Natural killer cell (primary cell): ENCODE data around the gene ATMIN. TPM values are rescaled to one million over a fixed set of nuclear protein-coding genes. Genes with fewer than 3 reads are reported as not detected.

Experiments
- ATAC-seq, 3 donors: fragments of 150-1000 bp in 2 of 3; fragments of 200-7000 bp in 1 of 3; cut with Tn5 transposase; 1 replicate in 1 of 3; 2 replicates in 2 of 3; pipeline ENCODE4 v1.10.0; 2021; ENCODE audit warnings: mild to moderate bottlenecking in 2 of 3, moderate library complexity in 2 of 3
- DNase-seq, 2 donors: peaks; one replicate each; pipeline versions ENCODE4 v3.0.0 to v3.0.0-alpha.2; 2013 to 2021; ENCODE audit warnings: mixed read lengths in 1 of 2
- H3K27ac ChIP-seq: one replicate; pipeline ENCODE4 v1.5.1; 2013; ENCODE audit warnings: mild to moderate bottlenecking, low read length
- H3K27me3 ChIP-seq: one replicate; pipeline ENCODE4 v1.6.1; 2013; ENCODE audit warnings: low read length; ENCODE audit not compliant: control insufficient read depth, insufficient read depth
- H3K36me3 ChIP-seq: one replicate; pipeline ENCODE4 v1.6.1; 2013; ENCODE audit warnings: low read length; ENCODE audit not compliant: control insufficient read depth, insufficient read depth
- H3K4me1 ChIP-seq: one replicate; pipeline ENCODE4 v1.6.1; 2013; ENCODE audit warnings: low read length; ENCODE audit not compliant: control insufficient read depth, insufficient read depth
- H3K4me3 ChIP-seq: one replicate; pipeline ENCODE4 v1.5.1; 2013; ENCODE audit warnings: low read length
- H3K9me3 ChIP-seq: one replicate; pipeline ENCODE4 v1.6.1; 2013; ENCODE audit warnings: low read length; ENCODE audit not compliant: control insufficient read depth, insufficient read depth
- H3K27ac Mint-ChIP-seq, 2 donors: one replicate each; pipeline ENCODE4 v1.8.0; 2022; ENCODE audit warnings: mild to moderate bottlenecking in 2 of 2, mixed read lengths in 2 of 2, moderate library complexity in 1 of 2
- H3K27me3 Mint-ChIP-seq, 2 donors: one replicate each; pipeline ENCODE4 v1.8.0; 2022; ENCODE audit warnings: low read depth in 2 of 2, mixed read lengths in 2 of 2
- H3K36me3 Mint-ChIP-seq: one replicate; pipeline ENCODE4 v1.8.0; 2022; ENCODE audit warnings: mixed read lengths
- H3K4me1 Mint-ChIP-seq, 2 donors: one replicate each; pipeline ENCODE4 v1.8.0; 2022; ENCODE audit warnings: mixed read lengths in 2 of 2
- H3K4me3 Mint-ChIP-seq: one replicate; pipeline ENCODE4 v1.8.0; 2022; ENCODE audit warnings: mild to moderate bottlenecking, moderate library complexity, mixed read lengths
- H3K9me3 Mint-ChIP-seq, 2 donors: one replicate each; pipeline ENCODE4 v1.8.0; 2022; ENCODE audit warnings: mixed read lengths in 2 of 2
- WGBS: methylation state at CpG from one replicate; pipeline ENCODE4 v1.1.7; 2013; ENCODE audit warnings: missing lambda C conversion rate; ENCODE audit not compliant: insufficient coverage; 5-methylcytosine and 5-hydroxymethylcytosine counted together
- intact Hi-C: fragments of 100-400 bp; cut with micrococcal nuclease; formaldehyde crosslinking; loops from one replicate; pipeline ENCODE4 v1.14.2; 2022
- total RNA-seq, 4 donors: library from RNA; stranded (reverse); fragments of 120-200 nt in 1 of 4; gene quantifications; one replicate each; pipeline versions ENCODE4 v1.2.3 to v1.2.4, GENCODE V29; 2013 to 2022
- TF ChIP-seq, protein P1 (sequence below): fragments of 200-600 bp; IDR thresholded peaks from one replicate; pipeline ENCODE4 v1.8.0; 2022; ENCODE audit warnings: antibody characterized with exemption

Gene ATMIN
- total RNA-seq, 3 donors from 2014 or later (not counting 1 experiment from before 2014, with no cell fraction given), result 35.3 to 51.8 (median 39.9) TPM

GRCh38 chr16:80989801-80990200, 45.8 kb upstream of the ATMIN start:
- Mint-ChIP-seq H3K27ac (peak overlapping the region in 1 of 2 donors; percentile 37), H3K4me3 (no peak overlapping the region), H3K27me3 (no peaks in the 10 kb centered on the region), H3K4me1 (peaks cover 12 to 19% of the 10 kb centered on the region in 2 donors), H3K9me3 (no peaks in the 10 kb centered on the region), H3K36me3 (peaks cover 6% of the 10 kb centered on the region)
- Histone ChIP-seq H3K4me3 (no peak overlapping the region), H3K4me1 (no peaks in the 10 kb centered on the region), H3K36me3 (peaks cover 8% of the 10 kb centered on the region), H3K27ac (no peak overlapping the region), H3K9me3 (no peaks in the 10 kb centered on the region), H3K27me3 (no peaks in the 10 kb centered on the region)
- no peak for DNase-seq
- 75% methylated on average over 1 of the region's 2 CpGs for WGBS
- TF ChIP-seq, protein P1, sequence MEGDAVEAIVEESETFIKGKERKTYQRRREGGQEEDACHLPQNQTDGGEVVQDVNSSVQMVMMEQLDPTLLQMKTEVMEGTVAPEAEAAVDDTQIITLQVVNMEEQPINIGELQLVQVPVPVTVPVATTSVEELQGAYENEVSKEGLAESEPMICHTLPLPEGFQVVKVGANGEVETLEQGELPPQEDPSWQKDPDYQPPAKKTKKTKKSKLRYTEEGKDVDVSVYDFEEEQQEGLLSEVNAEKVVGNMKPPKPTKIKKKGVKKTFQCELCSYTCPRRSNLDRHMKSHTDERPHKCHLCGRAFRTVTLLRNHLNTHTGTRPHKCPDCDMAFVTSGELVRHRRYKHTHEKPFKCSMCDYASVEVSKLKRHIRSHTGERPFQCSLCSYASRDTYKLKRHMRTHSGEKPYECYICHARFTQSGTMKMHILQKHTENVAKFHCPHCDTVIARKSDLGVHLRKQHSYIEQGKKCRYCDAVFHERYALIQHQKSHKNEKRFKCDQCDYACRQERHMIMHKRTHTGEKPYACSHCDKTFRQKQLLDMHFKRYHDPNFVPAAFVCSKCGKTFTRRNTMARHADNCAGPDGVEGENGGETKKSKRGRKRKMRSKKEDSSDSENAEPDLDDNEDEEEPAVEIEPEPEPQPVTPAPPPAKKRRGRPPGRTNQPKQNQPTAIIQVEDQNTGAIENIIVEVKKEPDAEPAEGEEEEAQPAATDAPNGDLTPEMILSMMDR, result no peak
- intact Hi-C loops, result no loop called here
- ATAC-seq, result no peak

- Mint-ChIP-seq H3K36me3 (peaks cover 6% of the 10 kb centered on the region), H3K4me3 (no peak overlapping the region), H3K4me1 (peaks cover 12 to 16% of the 10 kb centered on the region in 2 donors), H3K9me3 (no peaks in the 10 kb centered on the region), H3K27ac (no peak overlapping the region), H3K27me3 (no peaks in the 10 kb centered on the region)
- Histone ChIP-seq H3K27ac (no peak overlapping the region), H3K4me3 (no peak overlapping the region), H3K4me1 (no peaks in the 10 kb centered on the region), H3K9me3 (no peaks in the 10 kb centered on the region), H3K27me3 (no peaks in the 10 kb centered on the region), H3K36me3 (peaks cover 8% of the 10 kb centered on the region)
- 100% methylated on average over 3 of the region's 3 CpGs for WGBS
- DNase-seq, result no peak
- intact Hi-C loops, result no loop called here
- TF ChIP-seq, protein P1, result no peak
- no peak for ATAC-seq
These were observed 45.1 kb upstream of the ATMIN start for GRCh38 chr16:80990577-80990976.

- peaks cover 8% of the 10 kb centered on the region for H3K36me3 ChIP-seq
- H3K36me3 Mint-ChIP-seq, result peaks cover 6% of the 10 kb centered on the region
- intact Hi-C loops, result no loop called here
- H3K9me3 ChIP-seq, result no peaks in the 10 kb centered on the region
- H3K4me1 Mint-ChIP-seq, result peaks cover 12 to 14% of the 10 kb centered on the region in 2 donors
- no peak for DNase-seq
- TF ChIP-seq, protein P1, result no peak
- ATAC-seq, result no peak
- no peak overlapping the region for H3K4me3 Mint-ChIP-seq
- no peaks in the 10 kb centered on the region for H3K27me3 ChIP-seq
- no peaks in the 10 kb centered on the region for H3K9me3 Mint-ChIP-seq
- H3K4me3 ChIP-seq, result no peak overlapping the region
- WGBS, result 87% methylated on average over 2 of the region's 2 CpGs
- no peak overlapping the region for H3K27ac ChIP-seq
- H3K27ac Mint-ChIP-seq, result no peak overlapping the region
- H3K4me1 ChIP-seq, result no peaks in the 10 kb centered on the region
- H3K27me3 Mint-ChIP-seq, result no peaks in the 10 kb centered on the region
These were observed 44.7 kb upstream of the ATMIN start for GRCh38 chr16:80990978-80991377.

- Histone ChIP-seq H3K4me3 (no peak overlapping the region), H3K27ac (no peak overlapping the region), H3K27me3 (no peaks in the 10 kb centered on the region), H3K9me3 (no peaks in the 10 kb centered on the region), H3K4me1 (no peaks in the 10 kb centered on the region), H3K36me3 (peaks cover 8% of the 10 kb centered on the region)
- TF ChIP-seq, protein P1, result no peak
- Mint-ChIP-seq H3K27me3 (no peaks in the 10 kb centered on the region), H3K9me3 (no peaks in the 10 kb centered on the region), H3K36me3 (peaks cover 6% of the 10 kb centered on the region), H3K4me1 (peaks cover 10 to 13% of the 10 kb centered on the region in 2 donors), H3K4me3 (no peak overlapping the region), H3K27ac (no peak overlapping the region)
- WGBS, result 73% methylated on average over 4 of the region's 6 CpGs
- intact Hi-C loops, result no loop called here
- no peak for ATAC-seq
- DNase-seq, result no peak
These were observed 43.7 kb upstream of the ATMIN start for GRCh38 chr16:80991792-80992430.
